Esophagus muscularis mucosa (tissue), 4 donors: Measurements from ENCODE around the gene ELANE. TPM values are rescaled to one million over a fixed set of nuclear protein-coding genes. Genes with fewer than 3 reads are reported as not detected.

Experiments
- DNase-seq: peaks from one replicate; pipeline ENCODE4 v3.0.0-alpha.2; 2017; ENCODE audit errors: extremely low spot score
- H3K27ac ChIP-seq, 4 donors: fragments of 200-600 bp; sonication (generic); replicated peaks in 1 of 4; 1 replicate in 3 of 4; 2 replicates in 1 of 4; pipeline ENCODE4 v1.5.1; 2016 to 2019; ENCODE audit warnings: mild to moderate bottlenecking in 1 of 4
- H3K27me3 ChIP-seq, 4 donors: fragments of 200-600 bp; sonication (generic); one replicate each; pipeline versions ENCODE4 v1.5.1 to v1.6.0; 2016 to 2019
- H3K36me3 ChIP-seq, 4 donors: fragments of 200-600 bp; sonication (generic); one replicate each; pipeline ENCODE4 v1.5.1; 2016 to 2019
- H3K4me1 ChIP-seq, 4 donors: fragments of 200-600 bp; sonication (generic); one replicate each; pipeline ENCODE4 v1.5.1; 2016 to 2019
- H3K4me3 ChIP-seq, 4 donors: fragments of 200-600 bp; sonication (generic); 1 replicate in 2 of 4; 2 replicates in 2 of 4; pipeline ENCODE4 v1.5.1; 2016 to 2019; ENCODE audit warnings: mild to moderate bottlenecking in 4 of 4, moderate library complexity in 1 of 4
- H3K9me3 ChIP-seq, 4 donors: fragments of 200-600 bp; sonication (generic); 1 replicate in 3 of 4; 2 replicates in 1 of 4; pipeline ENCODE4 v1.5.1; 2016 to 2019
- CTCF ChIP-seq, 3 experiments: fragments of 200-600 bp in 2 of 3; fragments of 450-650 bp in 1 of 3; sonication (generic) in 2 of 3; IDR thresholded peaks; one replicate each; pipeline ENCODE4 v1.5.1; 2017 to 2019; ENCODE audit warnings: antibody characterized with exemption in 3 of 3, mild to moderate bottlenecking in 2 of 3, moderate library complexity in 1 of 3
- EP300 ChIP-seq: sonication (generic); formaldehyde crosslinking; IDR thresholded peaks from one replicate; pipeline ENCODE4 v1.6.1; 2017; ENCODE audit warnings: antibody characterized with exemption
- POLR2A ChIP-seq: fragments of 450-650 bp; IDR thresholded peaks from one replicate; pipeline ENCODE4 v1.6.1; 2017; ENCODE audit warnings: antibody characterized with exemption, moderate library complexity, mild to moderate bottlenecking, low read depth
- POLR2AphosphoS5 ChIP-seq, 2 donors: sonication (generic); formaldehyde crosslinking; IDR thresholded peaks; one replicate each; pipeline ENCODE4 v1.6.1; 2017; ENCODE audit warnings: antibody characterized with exemption in 2 of 2
- WGBS: methylation state at CpG from one replicate; pipeline ENCODE4 v1.1.5; 2018; 5-methylcytosine and 5-hydroxymethylcytosine counted together
- intact Hi-C: fragments of 100-400 bp; cut with DNase I; formaldehyde crosslinking; loops from one replicate; pipeline ENCODE4 v1.15.1; 2023
- total RNA-seq, 4 donors: library from RNA; depleted of rRNA; stranded (reverse); fragments of >200 nt; gene quantifications; one replicate each; pipeline versions ENCODE4 v1.1.0 to v1.2.1, GENCODE V29; 2016

The ELANE gene
- total RNA-seq, 4 donors from 2014 or later, result 0.45 to 3.3 (median 1.6) TPM

- Histone ChIP-seq H3K4me1 (peaks cover 13 to 24% (median 19%) of the 10 kb centered on the region in 4 donors), H3K27me3 (no peaks in the 10 kb centered on the region), H3K27ac (no peak overlapping the region), H3K36me3 (peaks cover 87 to 96% (median 95%) of the 10 kb centered on the region in 4 donors), H3K9me3 (no peaks in the 10 kb centered on the region), H3K4me3 (no peak overlapping the region)
- TF ChIP-seq CTCF (IDR thresholded peaks at IDR 0.05) (no peak), POLR2AphosphoS5 (IDR thresholded peaks at IDR 0.05) (no peak), EP300 (no peak), POLR2A (no peak)
- 85% methylated on average over 44 of the region's 44 CpGs for WGBS
- DNase-seq, result no peak
- intact Hi-C loops, result loop anchor here (10.0 kb wide), 1 partner anchor 57 kb away; no protein-coding TSS in a partner anchor
These were observed 44.3 kb upstream of the ELANE start for GRCh38 chr19:807627-808422.

GRCh38 chr19:808423-808775 lies 43.7 kb upstream of the ELANE start:
- H3K36me3 ChIP-seq, result peaks cover 91 to 99% (median 96%) of the 10 kb centered on the region in 4 donors
- 95% methylated on average over 12 of the region's 26 CpGs for WGBS
- TF ChIP-seq CTCF (IDR thresholded peaks at IDR 0.05) (no peak), EP300 (no peak), POLR2A (no peak), POLR2AphosphoS5 (IDR thresholded peaks at IDR 0.05) (no peak)
- no peak overlapping the region for H3K4me3 ChIP-seq
- H3K27me3 ChIP-seq, result no peaks in the 10 kb centered on the region
- peaks cover 7 to 18% (median 13%) of the 10 kb centered on the region in 4 donors for H3K4me1 ChIP-seq
- DNase-seq, result no peak
- H3K27ac ChIP-seq, result no peak overlapping the region
- intact Hi-C loops, result loop anchor here (10.0 kb wide), 1 partner anchor 56 kb away; no protein-coding TSS in a partner anchor
- H3K9me3 ChIP-seq, result no peaks in the 10 kb centered on the region

GRCh38 chr19:810077-810855 lies 41.8 kb upstream of the ELANE start:
- Histone ChIP-seq H3K9me3 (no peaks in the 10 kb centered on the region), H3K4me1 (no peaks in the 10 kb centered on the region), H3K36me3 (peaks cover 77 to 88% (median 83%) of the 10 kb centered on the region in 4 donors), H3K27ac (no peak overlapping the region), H3K27me3 (no peaks in the 10 kb centered on the region), H3K4me3 (no peak overlapping the region)
- WGBS, result 86% methylated on average over 19 of the region's 30 CpGs
- intact Hi-C loops, result no loop called here
- no peak for TF ChIP-seq POLR2A
- DNase-seq, result no peak

- intact Hi-C loops, result no loop called here
- Histone ChIP-seq H3K36me3 (peaks cover 70 to 83% (median 76%) of the 10 kb centered on the region in 4 donors), H3K4me1 (no peaks in the 10 kb centered on the region), H3K27ac (no peak overlapping the region), H3K9me3 (no peaks in the 10 kb centered on the region), H3K27me3 (no peaks in the 10 kb centered on the region), H3K4me3 (no peak overlapping the region)
- no peak for DNase-seq
- 80% methylated on average over 10 of the region's 25 CpGs for WGBS
- TF ChIP-seq CTCF (IDR thresholded peaks at IDR 0.05) (no peak), POLR2A (no peak), POLR2AphosphoS5 (IDR thresholded peaks at IDR 0.05) (no peak), EP300 (no peak)
These were observed 41.1 kb upstream of the ELANE start for GRCh38 chr19:810883-811489.
